ENCODE results near the gene PTPN11. TPM values are rescaled to one million over a fixed set of nuclear protein-coding genes. Genes with fewer than 3 reads are reported as not detected.

PTPN11 gene
- total and polyA plus RNA-seq, 10 of the 15 experiments (the other 5 are each of a cell fraction or from before 2014, with no cell fraction given), result 14.6 to 85.2 (median 58.6) TPM

DNA sequence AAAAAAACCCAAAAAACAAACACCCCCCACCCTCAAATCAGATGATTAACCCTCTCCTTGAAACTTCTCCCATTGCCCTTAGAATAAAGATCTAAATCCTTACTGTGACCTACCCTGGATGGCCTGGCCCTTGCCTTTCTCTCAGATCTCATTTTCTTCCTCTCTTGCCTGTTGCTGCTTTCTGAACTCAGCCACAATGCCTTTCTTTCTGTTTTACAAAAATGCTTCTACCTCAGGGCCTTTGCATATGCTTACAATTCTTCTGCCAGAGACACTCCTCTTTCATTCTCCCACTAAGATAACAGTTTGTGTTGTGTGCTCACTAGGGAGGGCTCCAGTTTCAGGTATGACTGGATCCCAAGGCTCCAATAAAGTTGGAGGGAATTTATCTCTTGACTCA, 108.3 kb downstream of the PTPN11 start:
- Histone ChIP-seq H3K4me1 (ENCODE audit: control insufficient read depth, insufficient read depth, low read length) (no peaks in the 10 kb centered on the region), H3K79me2 (ENCODE audit: control insufficient read depth, insufficient read depth, low read length) (no peaks in the 10 kb centered on the region), H4K20me1 (ENCODE audit: control insufficient read depth, insufficient read depth) (no peaks in the 10 kb centered on the region), H3K9me3 (replicated peaks; ENCODE audit: control insufficient read depth, insufficient read depth, low read length) (no peaks in the 10 kb centered on the region), H3K36me3 (ENCODE audit: control insufficient read depth in 2 of 2, insufficient read depth in 2 of 2, low read length in 1 of 2) (no peaks in the 10 kb centered on the region), H2AFZ (ENCODE audit: control insufficient read depth, low read depth, low read length) (no peak overlapping the region), H3K27me3 (replicated peaks in 1 of 2; ENCODE audit: control insufficient read depth in 2 of 2, insufficient read depth in 2 of 2, low read length in 1 of 2) (no peaks in the 10 kb centered on the region), H3K4me3 (no peak overlapping the region), H3K9ac (ENCODE audit: control insufficient read depth, insufficient read depth, low read length) (no peak overlapping the region), H3K4me2 (ENCODE audit: control insufficient read depth, insufficient read depth) (no peak overlapping the region), H3K27ac (ENCODE audit: control insufficient read depth, insufficient read depth) (no peak overlapping the region)
- SMC1A ChIA-PET (ENCODE audit: uncharacterized antibody, unreplicated experiment), result no interaction called here
- intact Hi-C loops (cut with micrococcal nuclease; ENCODE audit: unreplicated experiment) (no loop called here), in situ Hi-C loops (cut with MboI) (no loop called here)
- ATAC-seq (no peak), FAIRE-seq (no peak), DNase-seq (ENCODE audit: low read depth, low spot score) (no peak)
- no TSS peak for BruUV-seq (replicated peaks)
- RAD21 ChIA-PET (ENCODE audit: unreplicated experiment), result no interaction called here
- TF ChIP-seq SMARCA5 (IDR thresholded peaks at IDR 0.05) (no peak), BRCA1 (IDR thresholded peaks at IDR 0.05; ENCODE audit: low read depth, low read length) (no peak), LARP7 (IDR thresholded peaks at IDR 0.05) (no peak), MTA2 (IDR thresholded peaks at IDR 0.05; ENCODE audit: low read depth) (no peak), KAT2A (conservative IDR thresholded peaks at IDR 0.05; ENCODE audit: control insufficient read depth, low read depth, low read length) (no peak), BACH1 (IDR thresholded peaks at IDR 0.05; ENCODE audit: borderline replicate concordance) (no peak), CREB1 (IDR thresholded peaks at IDR 0.05; ENCODE audit: low read depth) (no peak), BHLHE40 (IDR thresholded peaks at IDR 0.05; ENCODE audit: borderline replicate concordance in 1 of 2, low read depth in 2 of 2, low read length in 1 of 2) (no peak), ESRRA (IDR thresholded peaks at IDR 0.05; ENCODE audit: low read length) (no peak)
- TF ChIP-seq, protein P1, sequence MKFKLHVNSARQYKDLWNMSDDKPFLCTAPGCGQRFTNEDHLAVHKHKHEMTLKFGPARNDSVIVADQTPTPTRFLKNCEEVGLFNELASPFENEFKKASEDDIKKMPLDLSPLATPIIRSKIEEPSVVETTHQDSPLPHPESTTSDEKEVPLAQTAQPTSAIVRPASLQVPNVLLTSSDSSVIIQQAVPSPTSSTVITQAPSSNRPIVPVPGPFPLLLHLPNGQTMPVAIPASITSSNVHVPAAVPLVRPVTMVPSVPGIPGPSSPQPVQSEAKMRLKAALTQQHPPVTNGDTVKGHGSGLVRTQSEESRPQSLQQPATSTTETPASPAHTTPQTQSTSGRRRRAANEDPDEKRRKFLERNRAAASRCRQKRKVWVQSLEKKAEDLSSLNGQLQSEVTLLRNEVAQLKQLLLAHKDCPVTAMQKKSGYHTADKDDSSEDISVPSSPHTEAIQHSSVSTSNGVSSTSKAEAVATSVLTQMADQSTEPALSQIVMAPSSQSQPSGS (IDR thresholded peaks at IDR 0.05; ENCODE audit: low read length), result no peak
- CTCF ChIA-PET, result no interaction called here
- POLR2A ChIA-PET, result no interaction called here

All from GM12878 (cell line).